ENCODE results near the gene NFATC2IP. TPM values are rescaled to one million over a fixed set of nuclear protein-coding genes. Genes with fewer than 3 reads are reported as not detected.

NFATC2IP gene
- total and polyA plus RNA-seq, 9 of the 15 experiments (the other 6 are each of a cell fraction or from before 2014, with no cell fraction given): 15.6 to 106 (median 46.9) TPM

DNA sequence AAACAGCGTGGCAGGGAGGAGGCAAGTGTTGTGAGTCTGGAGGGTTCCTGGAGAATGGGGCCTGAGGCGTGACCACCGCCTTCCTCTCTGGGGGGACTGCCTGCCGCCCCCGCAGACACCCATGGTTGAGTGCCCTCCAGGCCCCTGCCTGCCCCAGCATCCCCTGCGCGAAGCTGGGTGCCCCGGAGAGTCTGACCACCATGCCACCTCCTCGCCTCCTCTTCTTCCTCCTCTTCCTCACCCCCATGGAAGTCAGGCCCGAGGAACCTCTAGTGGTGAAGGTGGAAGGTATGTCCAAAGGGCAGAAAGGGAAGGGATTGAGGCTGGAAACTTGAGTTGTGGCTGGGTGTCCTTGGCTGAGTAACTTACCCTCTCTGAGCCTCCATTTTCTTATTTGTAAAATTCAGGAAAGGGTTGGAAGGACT, 18.9 kb upstream of the NFATC2IP start, which contains the start of gene CD19:
CD19 (plus strand) TSS at position 171 of the 425 bp plus-strand sequence; CDS start at position 201, 30 bp downstream.
- Histone ChIP-seq H3K4me2 (ENCODE audit: insufficient read depth, low read length) (no peak within 1 kb of the TSS), H4K20me1 (replicated peaks; ENCODE audit: control insufficient read depth, insufficient read depth, low read length) (no peaks in the 10 kb centered on the region), H2AFZ (ENCODE audit: low read depth, low read length) (no peak within 1 kb of the TSS), H3K9me3 (replicated peaks; ENCODE audit: control insufficient read depth, insufficient read depth, low read depth, low read length) (no peaks in the 10 kb centered on the region), H3K9ac (ENCODE audit: insufficient read depth in 1 of 2, low read depth in 2 of 2, low read length in 2 of 2) (peak within 1 kb of the TSS in 1 of 2 experiments; percentile 53; a peak in 2 of 4 replicates), H3K36me3 (ENCODE audit: control insufficient read depth, insufficient read depth, low read length) (no peaks in the 10 kb centered on the region), H3K4me3 (no peak within 1 kb of the TSS), H3K9me1 (ENCODE audit: control insufficient read depth, insufficient read depth, low read length) (no peaks in the 10 kb centered on the region), H3K79me2 (ENCODE audit: control insufficient read depth, insufficient read depth, low read length) (peaks cover 9% of the 10 kb centered on the region), H3K27ac (ENCODE audit: extremely low read depth, low read depth, low read length) (no peak within 1 kb of the TSS), H3K27me3 (ENCODE audit: control insufficient read depth in 2 of 2, insufficient read depth in 2 of 2, low read length in 2 of 2) (no peaks in the 10 kb centered on the region), H3K4me1 (replicated peaks in 1 of 2; ENCODE audit: control insufficient read depth in 2 of 2, insufficient read depth in 2 of 2, low read length in 2 of 2) (peaks cover 5 to 29% of the 10 kb centered on the region in 2 experiments; a peak in 4 of 5 replicates)
- POLR2A ChIA-PET: interaction anchor here (0.6 to 0.9 kb wide), 2 partner anchors 69 to 1149 kb away, joined by 3 to 4 read pairs; partner anchors contain the start of gene SH2B1
- FAIRE-seq (no peak), ATAC-seq (no peak), DNase-seq (ENCODE audit: extremely low read depth in 1 of 4, low spot score in 3 of 4) (no peak)
- CTCF ChIA-PET (ENCODE audit: low intra/inter-chr PET ratio): no interaction called here
- in situ Hi-C loops (cut with MboI) (loop anchor here (25.0 kb wide), 1 partner anchor 495 kb away; no protein-coding TSS in a partner anchor), intact Hi-C loops (cut with micrococcal nuclease) (no loop called here)
- 88% methylated on average over 6 of the region's 10 CpGs for WGBS (ENCODE audit: insufficient coverage, low coverage, missing lambda C conversion rate)
- TF ChIP-seq BCOR (IDR thresholded peaks at IDR 0.05): peak; percentile 15; the same call in 1 of the 2 replicates
- TF ChIP-seq ZFP36 (IDR thresholded peaks at IDR 0.05; ENCODE audit: low read depth, low read length, partially characterized antibody): peak; percentile 61
- TF ChIP-seq RBM17 (IDR thresholded peaks at IDR 0.05; ENCODE audit: borderline replicate concordance, low read depth, low read length): no peak
- TF ChIP-seq RBM25 (IDR thresholded peaks at IDR 0.05; ENCODE audit: low read depth, low read length, severe bottlenecking): peak; percentile 64
- no TSS peak for BruUV-seq (replicated peaks)

Measured in K562 (cell line).